Panc1 (cell line): ENCODE results near the gene DTNB. TPM values are rescaled to one million over a fixed set of nuclear protein-coding genes. Genes with fewer than 3 reads are reported as not detected.

Experiments used
- ATAC-seq: fragments of 200-7000 bp; cut with Tn5 transposase; 2 replicates; pipeline ENCODE4 v1.9.1; 2020; ENCODE audit warnings: mild to moderate bottlenecking, moderate library complexity
- BruUV-seq: library from RNA; stranded (reverse); fragments of 400-500 nt; replicated peaks from 2 replicates; lab custom pipeline; 2021; lab: Mats Ljungman, UMichigan
- CTCF ChIA-PET: fragments of 300-600 bp; sonication (Branson Sonifier 250); formaldehyde crosslinking; loops from one replicate; lab custom pipeline; 2022; ENCODE audit warnings: antibody characterized with exemption; lab: Charles Lee
- POLR2A ChIA-PET: fragments of 300-600 bp; sonication (Branson Sonifier 250); formaldehyde crosslinking; loops from one replicate; lab custom pipeline; 2022; ENCODE audit warnings: antibody characterized with exemption; lab: Charles Lee
- DNase-seq: peaks from one replicate; pipeline ENCODE4 v3.0.0-alpha.2; 2010; ENCODE audit warnings: low read depth, low spot score
- H3K27ac ChIP-seq: 2 replicates; pipeline ENCODE4 v1.5.1; 2011; ENCODE audit warnings: mild to moderate bottlenecking, low read length, inconsistent platforms
- H3K27me3 ChIP-seq: fragments of 200-500 bp; sonication (Bioruptor generic); 2 replicates; pipeline ENCODE4 v1.6.0; 2014; ENCODE audit warnings: low read length, inconsistent platforms; ENCODE audit not compliant: control insufficient read depth, insufficient read depth
- H3K36me3 ChIP-seq: fragments of 200-500 bp; sonication (Bioruptor generic); 2 replicates; pipeline ENCODE4 v1.5.1; 2014; ENCODE audit warnings: inconsistent platforms, mild to moderate bottlenecking, low read length, moderate library complexity; ENCODE audit not compliant: control insufficient read depth, insufficient read depth
- H3K4me1 ChIP-seq: 2 replicates; pipeline ENCODE4 v1.5.1; 2011; ENCODE audit warnings: inconsistent platforms, mild to moderate bottlenecking, low read length, moderate library complexity; ENCODE audit not compliant: control insufficient read depth, insufficient read depth
- H3K4me3 ChIP-seq, 2 experiments: 2 replicates each; pipeline ENCODE4 v1.5.1; 2011 to 2012; ENCODE audit warnings: low read depth in 2 of 2, low read length in 2 of 2, mild to moderate bottlenecking in 2 of 2, inconsistent platforms in 1 of 2, moderate library complexity in 1 of 2
- H3K9me3 ChIP-seq: fragments of 200-500 bp; sonication (Bioruptor generic); 2 replicates; pipeline ENCODE4 v1.5.1; 2014; ENCODE audit warnings: low read depth, mild to moderate bottlenecking, inconsistent platforms, low read length, moderate library complexity; ENCODE audit not compliant: control insufficient read depth, insufficient read depth
- POLR2AphosphoS5 ChIP-seq: IDR thresholded peaks from 2 replicates; pipeline ENCODE4 v1.6.1; 2012; ENCODE audit warnings: mild to moderate bottlenecking, low read depth, low read length, moderate library complexity
- SIN3A ChIP-seq: IDR thresholded peaks from 2 replicates; pipeline ENCODE4 v1.6.1; 2012; ENCODE audit warnings: low read depth, mild to moderate bottlenecking, low read length, moderate library complexity, borderline replicate concordance; ENCODE audit not compliant: insufficient read depth
- TCF7L2 ChIP-seq: IDR thresholded peaks from 2 replicates; pipeline ENCODE4 v1.6.1; 2011; ENCODE audit warnings: mild to moderate bottlenecking, low read depth, low read length, inconsistent platforms
- in situ Hi-C: cut with HindIII; loops from 2 replicates; pipeline ENCODE4 v1.10.0; 2016; ENCODE audit warnings: low sequenced_read_pairs, low pct_unique_long_range_greater_than_20kb
- intact Hi-C: fragments of 100-400 bp; cut with micrococcal nuclease; formaldehyde crosslinking; loops from one replicate; pipeline ENCODE4 v1.10.0; 2022; ENCODE audit not compliant: unreplicated experiment
- total RNA-seq: library from RNA; stranded (reverse); gene quantifications from one replicate; pipeline ENCODE4 v1.2.1, GENCODE V29; 2021; ENCODE audit not compliant: unreplicated experiment
- TF ChIP-seq, protein P1 (sequence below), 2 experiments: IDR thresholded peaks; 2 replicates each; pipeline ENCODE4 v1.6.1; 2011 to 2012; ENCODE audit warnings: low read depth in 2 of 2, control low read depth in 1 of 2, low read length in 1 of 2, mild to moderate bottlenecking in 1 of 2, moderate library complexity in 1 of 2; ENCODE audit not compliant: insufficient read depth in 1 of 2
- TF ChIP-seq, protein P2 (sequence below): fragments of 450-650 bp; IDR thresholded peaks from 2 replicates; pipeline ENCODE4 v1.5.1; 2017; ENCODE audit warnings: mild to moderate bottlenecking

DTNB gene
- total RNA-seq, 1 experiment from 2014 or later: 37.8 TPM

DNA sequence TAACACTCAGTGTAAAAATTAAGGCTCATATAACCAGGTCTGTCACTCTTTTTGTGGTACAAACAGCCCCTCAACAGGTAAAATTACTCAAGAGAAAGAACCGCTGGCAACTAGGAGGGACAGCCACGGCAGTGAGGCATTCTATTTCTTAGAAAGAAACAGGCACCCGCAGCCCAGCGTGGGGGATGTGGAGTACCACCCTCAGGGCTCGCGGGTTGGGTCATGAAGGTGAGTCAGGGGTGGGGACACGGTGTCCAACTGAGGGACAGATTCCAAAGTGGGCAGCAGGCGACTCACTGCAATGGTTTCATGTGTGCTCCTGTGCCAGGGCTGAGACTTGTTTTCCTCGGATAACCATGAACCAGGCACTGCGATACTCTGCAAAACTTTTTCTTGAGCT lies 129.4 kb downstream of the DTNB start:
- in situ Hi-C loops (no loop called here), intact Hi-C loops (no loop called here)
- ATAC-seq (no peak), DNase-seq (no peak)
- Histone ChIP-seq H3K4me1 (no peaks in the 10 kb centered on the region), H3K27me3 (no peaks in the 10 kb centered on the region), H3K9me3 (no peaks in the 10 kb centered on the region), H3K4me3 (no peak overlapping the region), H3K36me3 (no peaks in the 10 kb centered on the region), H3K27ac (no peak overlapping the region)
- ChIA-PET CTCF (no interaction called here), POLR2A (no interaction called here)
- TF ChIP-seq, protein P1, sequence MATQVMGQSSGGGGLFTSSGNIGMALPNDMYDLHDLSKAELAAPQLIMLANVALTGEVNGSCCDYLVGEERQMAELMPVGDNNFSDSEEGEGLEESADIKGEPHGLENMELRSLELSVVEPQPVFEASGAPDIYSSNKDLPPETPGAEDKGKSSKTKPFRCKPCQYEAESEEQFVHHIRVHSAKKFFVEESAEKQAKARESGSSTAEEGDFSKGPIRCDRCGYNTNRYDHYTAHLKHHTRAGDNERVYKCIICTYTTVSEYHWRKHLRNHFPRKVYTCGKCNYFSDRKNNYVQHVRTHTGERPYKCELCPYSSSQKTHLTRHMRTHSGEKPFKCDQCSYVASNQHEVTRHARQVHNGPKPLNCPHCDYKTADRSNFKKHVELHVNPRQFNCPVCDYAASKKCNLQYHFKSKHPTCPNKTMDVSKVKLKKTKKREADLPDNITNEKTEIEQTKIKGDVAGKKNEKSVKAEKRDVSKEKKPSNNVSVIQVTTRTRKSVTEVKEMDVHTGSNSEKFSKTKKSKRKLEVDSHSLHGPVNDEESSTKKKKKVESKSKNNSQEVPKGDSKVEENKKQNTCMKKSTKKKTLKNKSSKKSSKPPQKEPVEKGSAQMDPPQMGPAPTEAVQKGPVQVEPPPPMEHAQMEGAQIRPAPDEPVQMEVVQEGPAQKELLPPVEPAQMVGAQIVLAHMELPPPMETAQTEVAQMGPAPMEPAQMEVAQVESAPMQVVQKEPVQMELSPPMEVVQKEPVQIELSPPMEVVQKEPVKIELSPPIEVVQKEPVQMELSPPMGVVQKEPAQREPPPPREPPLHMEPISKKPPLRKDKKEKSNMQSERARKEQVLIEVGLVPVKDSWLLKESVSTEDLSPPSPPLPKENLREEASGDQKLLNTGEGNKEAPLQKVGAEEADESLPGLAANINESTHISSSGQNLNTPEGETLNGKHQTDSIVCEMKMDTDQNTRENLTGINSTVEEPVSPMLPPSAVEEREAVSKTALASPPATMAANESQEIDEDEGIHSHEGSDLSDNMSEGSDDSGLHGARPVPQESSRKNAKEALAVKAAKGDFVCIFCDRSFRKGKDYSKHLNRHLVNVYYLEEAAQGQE (IDR thresholded peaks at IDR 0.05; ENCODE audit: insufficient read depth in 1 of 2, low read depth in 2 of 2, low read length in 1 of 2): no peak
- TF ChIP-seq, protein P2, sequence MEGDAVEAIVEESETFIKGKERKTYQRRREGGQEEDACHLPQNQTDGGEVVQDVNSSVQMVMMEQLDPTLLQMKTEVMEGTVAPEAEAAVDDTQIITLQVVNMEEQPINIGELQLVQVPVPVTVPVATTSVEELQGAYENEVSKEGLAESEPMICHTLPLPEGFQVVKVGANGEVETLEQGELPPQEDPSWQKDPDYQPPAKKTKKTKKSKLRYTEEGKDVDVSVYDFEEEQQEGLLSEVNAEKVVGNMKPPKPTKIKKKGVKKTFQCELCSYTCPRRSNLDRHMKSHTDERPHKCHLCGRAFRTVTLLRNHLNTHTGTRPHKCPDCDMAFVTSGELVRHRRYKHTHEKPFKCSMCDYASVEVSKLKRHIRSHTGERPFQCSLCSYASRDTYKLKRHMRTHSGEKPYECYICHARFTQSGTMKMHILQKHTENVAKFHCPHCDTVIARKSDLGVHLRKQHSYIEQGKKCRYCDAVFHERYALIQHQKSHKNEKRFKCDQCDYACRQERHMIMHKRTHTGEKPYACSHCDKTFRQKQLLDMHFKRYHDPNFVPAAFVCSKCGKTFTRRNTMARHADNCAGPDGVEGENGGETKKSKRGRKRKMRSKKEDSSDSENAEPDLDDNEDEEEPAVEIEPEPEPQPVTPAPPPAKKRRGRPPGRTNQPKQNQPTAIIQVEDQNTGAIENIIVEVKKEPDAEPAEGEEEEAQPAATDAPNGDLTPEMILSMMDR: no peak
- TF ChIP-seq SIN3A (no peak), POLR2AphosphoS5 (no peak), TCF7L2 (no peak)
- no TSS peak for BruUV-seq

DNA sequence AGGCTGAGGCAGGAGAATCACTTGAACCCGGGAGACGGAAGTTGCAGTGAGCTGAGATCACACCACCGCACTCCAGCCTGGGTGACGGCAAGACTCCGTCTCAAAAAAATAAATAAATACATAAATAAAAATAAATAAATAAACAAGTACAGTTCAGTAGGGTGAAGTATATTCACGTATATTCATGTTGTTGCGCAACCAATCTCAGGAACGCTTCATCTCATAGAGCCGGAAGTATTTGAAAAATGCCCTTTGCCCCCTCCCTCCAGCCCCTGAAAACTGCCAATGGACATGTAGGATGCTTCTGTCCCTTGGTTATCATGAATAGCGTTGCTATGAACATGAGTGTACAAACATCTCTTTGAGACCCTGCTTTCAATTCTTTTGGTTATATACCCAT lies 132.0 kb downstream of the DTNB start:
- TF ChIP-seq TCF7L2: no peak
- TF ChIP-seq POLR2AphosphoS5: no peak
- TF ChIP-seq, protein P1 (IDR thresholded peaks at IDR 0.05; ENCODE audit: insufficient read depth in 1 of 2, low read depth in 2 of 2, low read length in 1 of 2): no peak
- TF ChIP-seq, protein P2: no peak
- no peak for TF ChIP-seq SIN3A
- Histone ChIP-seq H3K27me3 (no peaks in the 10 kb centered on the region), H3K27ac (no peak overlapping the region), H3K4me1 (no peaks in the 10 kb centered on the region), H3K4me3 (no peak overlapping the region), H3K9me3 (no peaks in the 10 kb centered on the region), H3K36me3 (no peaks in the 10 kb centered on the region)
- in situ Hi-C loops (no loop called here), intact Hi-C loops (no loop called here)
- ChIA-PET CTCF (no interaction called here), POLR2A (no interaction called here)
- ATAC-seq: no peak
- no peak for DNase-seq
- BruUV-seq: no TSS peak
